Endodermal cell (in vitro differentiated cells): ENCODE results near the gene CLCC1. TPM values are rescaled to one million over a fixed set of nuclear protein-coding genes. Genes with fewer than 3 reads are reported as not detected.
"Not testable (repeated sequence)": the region's sequence is repeated elsewhere in the genome, so short reads cannot be mapped to it uniquely, and the experiment has no call there.

Experiments
- DNase-seq: peaks from one replicate; pipeline ENCODE4 v3.0.0-alpha.2; 2017
- H3K27ac ChIP-seq: 2 replicates; pipeline ENCODE4 v1.5.1; 2013; ENCODE audit warnings: mild to moderate bottlenecking, low read depth, low read length, moderate library complexity
- H3K27me3 ChIP-seq: 2 replicates; pipeline ENCODE4 v1.6.1; 2013; ENCODE audit warnings: mild to moderate bottlenecking, low read length, moderate library complexity; ENCODE audit not compliant: insufficient read depth, control insufficient read depth, poor library complexity, severe bottlenecking
- H3K36me3 ChIP-seq: 2 replicates; pipeline ENCODE4 v1.7.0; 2013; ENCODE audit warnings: mild to moderate bottlenecking, low read length, moderate library complexity; ENCODE audit not compliant: control insufficient read depth, insufficient read depth
- H3K4me1 ChIP-seq: one replicate; pipeline ENCODE4 v1.7.0; 2013; ENCODE audit warnings: low read length; ENCODE audit not compliant: control insufficient read depth, insufficient read depth
- H3K4me3 ChIP-seq: 2 replicates; pipeline ENCODE4 v1.5.1; 2013; ENCODE audit warnings: mild to moderate bottlenecking, low read length, moderate library complexity
- H3K9ac ChIP-seq: 2 replicates; pipeline ENCODE4 v1.6.1; 2013; ENCODE audit warnings: mild to moderate bottlenecking, low read length, moderate library complexity; ENCODE audit not compliant: poor library complexity, severe bottlenecking; ENCODE audit errors: extremely low read depth
- H3K9me3 ChIP-seq: 2 replicates; pipeline ENCODE4 v1.6.1; 2013; ENCODE audit warnings: mild to moderate bottlenecking, low read length, moderate library complexity; ENCODE audit not compliant: control insufficient read depth
- H3K27ac Mint-ChIP-seq: 2 replicates; pipeline ENCODE4 v1.8.0; 2020; ENCODE audit warnings: mixed read lengths
- H3K27me3 Mint-ChIP-seq: 2 replicates; pipeline ENCODE4 v1.8.0; 2021; ENCODE audit warnings: mild to moderate bottlenecking, mixed read lengths; ENCODE audit not compliant: insufficient read depth
- H3K36me3 Mint-ChIP-seq: 2 replicates; pipeline ENCODE4 v1.8.0; 2020; ENCODE audit warnings: low read depth, mixed read lengths
- H3K4me1 Mint-ChIP-seq: 2 replicates; pipeline ENCODE4 v1.8.0; 2020; ENCODE audit warnings: mixed read lengths
- H3K4me3 Mint-ChIP-seq: 2 replicates; pipeline ENCODE4 v1.8.0; 2020; ENCODE audit warnings: mild to moderate bottlenecking, moderate library complexity, mixed read lengths
- H3K9me3 Mint-ChIP-seq: 2 replicates; pipeline ENCODE4 v1.8.0; 2020; ENCODE audit warnings: mild to moderate bottlenecking, mixed read lengths
- WGBS, 2 experiments: methylation state at CpG; one replicate each; pipeline versions ENCODE4 v1.1.5 to v1.1.7; 2013; ENCODE audit warnings: missing lambda C conversion rate in 2 of 2, mixed read lengths in 1 of 2; ENCODE audit not compliant: insufficient coverage in 1 of 2, insufficient read length in 1 of 2; 5-methylcytosine and 5-hydroxymethylcytosine counted together
- total RNA-seq, 2 donors: library from RNA; stranded (reverse); fragmentation: NEBNext Ultra II Directional in 1 of 2; extraction: Animal tissue kit (Norgen Biotek cat#: 25700) in 1 of 2; gene quantifications; 2 replicates in 1 of 2; 3 replicates in 1 of 2; pipeline ENCODE4 v1.2.1, GENCODE V29; 2021
- TF ChIP-seq, protein P1 (sequence below): fragments of 200-600 bp; sonication (generic); conservative IDR thresholded peaks from 2 replicates; pipeline ENCODE4 v1.5.0; 2021; ENCODE audit warnings: antibody characterized with exemption, mild to moderate bottlenecking

The CLCC1 gene
- total RNA-seq, 2 donors from 2014 or later, result 19.4 to 25.3 TPM

DNA sequence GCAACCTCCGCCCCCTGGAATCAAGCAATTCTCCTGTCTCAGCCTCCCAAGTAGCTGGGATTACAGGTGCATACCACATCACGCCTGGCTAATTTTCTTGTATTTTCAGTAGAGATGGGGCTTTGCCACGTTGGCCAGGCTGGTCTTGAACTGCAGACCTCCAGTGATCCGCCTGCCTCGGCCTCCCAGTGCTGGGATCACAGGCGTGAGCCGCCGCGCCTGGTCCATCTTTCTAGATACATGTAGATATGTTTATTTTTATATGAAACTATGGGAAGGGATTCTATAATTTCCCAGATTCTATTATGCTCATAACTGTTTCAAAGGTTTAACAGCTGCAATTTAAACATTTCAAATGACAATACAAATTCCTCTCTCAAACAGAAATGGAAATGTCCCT is 27.1 kb downstream of the CLCC1 start:
- TF ChIP-seq, protein P1, sequence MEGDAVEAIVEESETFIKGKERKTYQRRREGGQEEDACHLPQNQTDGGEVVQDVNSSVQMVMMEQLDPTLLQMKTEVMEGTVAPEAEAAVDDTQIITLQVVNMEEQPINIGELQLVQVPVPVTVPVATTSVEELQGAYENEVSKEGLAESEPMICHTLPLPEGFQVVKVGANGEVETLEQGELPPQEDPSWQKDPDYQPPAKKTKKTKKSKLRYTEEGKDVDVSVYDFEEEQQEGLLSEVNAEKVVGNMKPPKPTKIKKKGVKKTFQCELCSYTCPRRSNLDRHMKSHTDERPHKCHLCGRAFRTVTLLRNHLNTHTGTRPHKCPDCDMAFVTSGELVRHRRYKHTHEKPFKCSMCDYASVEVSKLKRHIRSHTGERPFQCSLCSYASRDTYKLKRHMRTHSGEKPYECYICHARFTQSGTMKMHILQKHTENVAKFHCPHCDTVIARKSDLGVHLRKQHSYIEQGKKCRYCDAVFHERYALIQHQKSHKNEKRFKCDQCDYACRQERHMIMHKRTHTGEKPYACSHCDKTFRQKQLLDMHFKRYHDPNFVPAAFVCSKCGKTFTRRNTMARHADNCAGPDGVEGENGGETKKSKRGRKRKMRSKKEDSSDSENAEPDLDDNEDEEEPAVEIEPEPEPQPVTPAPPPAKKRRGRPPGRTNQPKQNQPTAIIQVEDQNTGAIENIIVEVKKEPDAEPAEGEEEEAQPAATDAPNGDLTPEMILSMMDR, result no peak
- no peak overlapping the region for H3K9ac ChIP-seq
- WGBS, 2 experiments, result 97 to 100% methylated on average over 1 to 9 of the region's 9 CpGs
- no peak overlapping the region for H3K27ac ChIP-seq
- H3K27ac Mint-ChIP-seq, result no peak overlapping the region
- H3K36me3 ChIP-seq, result peaks cover 92% of the 10 kb centered on the region
- H3K9me3 Mint-ChIP-seq, result no peaks in the 10 kb centered on the region
- DNase-seq, result no peak
- H3K36me3 Mint-ChIP-seq, result peaks cover 70% of the 10 kb centered on the region
- H3K27me3 ChIP-seq, result no peaks in the 10 kb centered on the region
- H3K4me1 Mint-ChIP-seq, result no peaks in the 10 kb centered on the region
- no peak overlapping the region for H3K4me3 ChIP-seq
- no peaks in the 10 kb centered on the region for H3K4me1 ChIP-seq
- no peaks in the 10 kb centered on the region for H3K27me3 Mint-ChIP-seq
- H3K4me3 Mint-ChIP-seq, result no peak overlapping the region
- H3K9me3 ChIP-seq, result no peaks in the 10 kb centered on the region

DNA sequence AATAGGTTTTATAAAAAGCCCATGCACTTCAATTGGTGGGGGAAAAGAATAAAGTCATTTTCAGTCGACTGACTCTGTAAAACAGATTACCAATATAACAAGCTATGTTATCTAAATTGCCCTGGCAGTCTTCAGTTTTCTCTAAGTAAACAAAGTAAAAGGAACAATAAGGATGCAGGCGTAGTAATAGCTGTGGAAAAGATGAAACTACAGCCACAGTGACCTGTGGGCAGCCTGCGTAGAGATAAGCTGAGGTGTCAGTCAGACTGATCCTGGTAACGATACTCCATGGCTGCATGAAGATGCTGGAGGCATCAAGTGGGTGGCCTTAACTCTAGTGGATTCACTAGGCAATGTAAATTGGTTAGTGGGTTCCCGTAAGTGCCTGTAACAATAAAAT is 29.3 kb downstream of the CLCC1 start:
- Mint-ChIP-seq H3K9me3 (no peaks in the 10 kb centered on the region), H3K36me3 (peaks cover 71% of the 10 kb centered on the region), H3K4me1 (no peaks in the 10 kb centered on the region), H3K4me3 (no peak overlapping the region), H3K27ac (no peak overlapping the region), H3K27me3 (no peaks in the 10 kb centered on the region)
- Histone ChIP-seq H3K27me3 (no peaks in the 10 kb centered on the region), H3K9ac (no peak overlapping the region), H3K27ac (no peak overlapping the region), H3K4me1 (no peaks in the 10 kb centered on the region), H3K36me3 (peaks cover 92% of the 10 kb centered on the region), H3K9me3 (no peaks in the 10 kb centered on the region), H3K4me3 (no peak overlapping the region)
- WGBS, 2 experiments, result 96 to 100% methylated on average over 3 to 5 of the region's 5 CpGs
- no peak for DNase-seq
- TF ChIP-seq, protein P1, result no peak

DNA sequence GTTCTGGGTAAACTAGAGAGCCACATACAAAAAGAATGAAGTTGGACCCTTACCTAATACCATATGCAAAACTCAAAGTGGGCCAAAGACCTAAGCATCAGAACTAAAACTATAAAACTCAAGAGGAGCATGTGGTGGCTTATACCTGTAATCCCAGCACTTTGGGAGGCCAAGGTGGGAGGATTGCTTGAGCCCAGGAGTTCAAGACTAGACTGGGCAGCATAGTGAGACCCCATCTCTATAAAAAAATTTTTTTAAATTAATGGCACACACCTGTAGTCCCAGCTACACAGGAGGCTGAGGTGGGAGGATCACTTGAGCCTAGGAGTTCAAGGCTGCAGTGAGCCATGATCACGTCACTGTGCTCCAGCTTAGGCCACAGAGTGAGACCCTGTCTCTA is 35.7 kb downstream of the CLCC1 start:
- not testable (repeated sequence) for H3K4me3 ChIP-seq, H3K4me3 Mint-ChIP-seq, H3K27ac ChIP-seq, H3K27me3 ChIP-seq, H3K9ac ChIP-seq, H3K9me3 ChIP-seq, DNase-seq, H3K27me3 Mint-ChIP-seq, H3K27ac Mint-ChIP-seq, H3K4me1 Mint-ChIP-seq, H3K4me1 ChIP-seq, H3K9me3 Mint-ChIP-seq
- peaks cover 36% of the 10 kb centered on the region for H3K36me3 Mint-ChIP-seq
- peaks cover 94% of the 10 kb centered on the region for H3K36me3 ChIP-seq
- 89% methylated on average over 1 of the region's 1 CpG; no CpG with 5 or more reads in 1 of the 2 experiments for WGBS, 2 experiments

DNA sequence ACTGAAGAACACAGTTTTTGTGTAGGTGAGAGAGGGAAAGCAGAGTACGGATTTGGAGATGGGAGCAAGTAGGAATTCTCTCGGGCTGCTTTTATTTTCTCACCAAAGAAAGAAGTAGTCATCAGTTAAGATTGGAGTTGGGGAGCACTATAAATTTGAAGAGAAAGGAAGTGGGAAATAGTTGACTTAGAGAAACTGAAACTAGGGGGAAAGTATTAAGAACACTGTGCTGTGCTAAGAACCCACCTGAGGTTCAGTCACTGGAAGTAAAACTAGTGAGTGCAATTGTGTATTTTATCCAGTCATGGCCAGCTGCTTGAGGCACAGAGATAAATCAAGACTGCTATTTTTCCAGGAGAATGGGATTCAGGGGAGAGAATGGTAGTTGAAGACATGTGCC is 37.4 kb downstream of the CLCC1 start:
- TF ChIP-seq, protein P1, result no peak
- Histone ChIP-seq H3K4me1 (no peaks in the 10 kb centered on the region), H3K9ac (no peak overlapping the region), H3K36me3 (peaks cover 93% of the 10 kb centered on the region), H3K4me3 (no peak overlapping the region), H3K9me3 (no peaks in the 10 kb centered on the region), H3K27me3 (no peaks in the 10 kb centered on the region), H3K27ac (no peak overlapping the region)
- Mint-ChIP-seq H3K36me3 (peaks cover 39% of the 10 kb centered on the region), H3K9me3 (no peaks in the 10 kb centered on the region), H3K4me3 (no peak overlapping the region), H3K27me3 (no peaks in the 10 kb centered on the region), H3K27ac (no peak overlapping the region), H3K4me1 (no peaks in the 10 kb centered on the region)
- DNase-seq, result no peak
- 95 to 100% methylated on average over 2 of the region's 2 CpGs for WGBS, 2 experiments
